SK-N-SH treated with all-trans-retinoic acid at 6 μM for 48 hours (cell line): Measurements from ENCODE around the gene MAPRE2.

Experiments used
- ARNTL ChIP-seq: fragments of 450-650 bp; formaldehyde crosslinking; IDR thresholded peaks from 2 replicates; pipeline ENCODE4 v1.5.0; 2020; ENCODE audit warnings: low read depth, mild to moderate bottlenecking, moderate library complexity, borderline replicate concordance
- CSDC2 ChIP-seq: fragments of 250-450 bp; sonication (Bioruptor Pico); IDR thresholded peaks from 2 replicates; pipeline ENCODE4 v1.5.0; 2020; ENCODE audit warnings: mild to moderate bottlenecking, moderate library complexity
- CSRNP3 ChIP-seq: fragments of 250-450 bp; sonication (Bioruptor Pico); IDR thresholded peaks from 2 replicates; pipeline ENCODE4 v1.5.1; 2021; ENCODE audit warnings: mild to moderate bottlenecking, moderate library complexity
- PATZ1 ChIP-seq: fragments of 250-450 bp; sonication (Bioruptor Pico); IDR thresholded peaks from 2 replicates; pipeline ENCODE4 v1.8.0; 2020; ENCODE audit warnings: mild to moderate bottlenecking, moderate library complexity, borderline replicate concordance
- PPARA ChIP-seq: fragments of 250-450 bp; sonication (Bioruptor Pico); IDR thresholded peaks from 2 replicates; pipeline ENCODE4 v1.5.0; 2020; ENCODE audit warnings: mild to moderate bottlenecking, borderline replicate concordance
- TCF4 ChIP-seq: fragments of 250-450 bp; sonication (Bioruptor Pico); IDR thresholded peaks from 2 replicates; pipeline ENCODE4 v1.8.0; 2021; ENCODE audit warnings: mild to moderate bottlenecking, moderate library complexity, borderline replicate concordance
- ZC3H10 ChIP-seq: fragments of 250-450 bp; sonication (Bioruptor Pico); IDR thresholded peaks from 2 replicates; pipeline ENCODE4 v1.5.1; 2021; ENCODE audit warnings: mild to moderate bottlenecking, moderate library complexity
- ZFP30 ChIP-seq: fragments of 450-650 bp; formaldehyde crosslinking; IDR thresholded peaks from 2 replicates; pipeline ENCODE4 v1.5.0; 2022; ENCODE audit warnings: mild to moderate bottlenecking, moderate library complexity
- ZNF565 ChIP-seq: fragments of 450-650 bp; formaldehyde crosslinking; conservative IDR thresholded peaks from 2 replicates; pipeline ENCODE4 v1.5.0; 2020; ENCODE audit warnings: low read depth, mild to moderate bottlenecking, moderate library complexity
- ZNF70 ChIP-seq: fragments of 450-650 bp; formaldehyde crosslinking; IDR thresholded peaks from 2 replicates; pipeline ENCODE4 v1.5.0; 2020; ENCODE audit warnings: mild to moderate bottlenecking, moderate library complexity
- TF ChIP-seq, protein P1 (sequence below): fragments of 250-450 bp; sonication (Bioruptor Pico); IDR thresholded peaks from 2 replicates; pipeline ENCODE4 v1.5.1; 2020; ENCODE audit warnings: low read depth, mild to moderate bottlenecking, moderate library complexity
- TF ChIP-seq, protein P2 (sequence below): fragments of 250-450 bp; sonication (Bioruptor Pico); IDR thresholded peaks from 2 replicates; pipeline ENCODE4 v1.5.0; 2020; ENCODE audit warnings: mild to moderate bottlenecking, moderate library complexity

- TF ChIP-seq ZC3H10 (CRISPR knock-in tag) (no peak), PPARA (CRISPR knock-in tag) (no peak), ZFP30 (CRISPR knock-in tag) (no peak), PATZ1 (CRISPR knock-in tag) (no peak), ZNF70 (CRISPR knock-in tag) (no peak), ZNF565 (CRISPR knock-in tag) (no peak), CSRNP3 (CRISPR knock-in tag) (no peak), TCF4 (CRISPR knock-in tag) (no peak), ARNTL (no peak), CSDC2 (CRISPR knock-in tag) (no peak)
- TF ChIP-seq, protein P1, sequence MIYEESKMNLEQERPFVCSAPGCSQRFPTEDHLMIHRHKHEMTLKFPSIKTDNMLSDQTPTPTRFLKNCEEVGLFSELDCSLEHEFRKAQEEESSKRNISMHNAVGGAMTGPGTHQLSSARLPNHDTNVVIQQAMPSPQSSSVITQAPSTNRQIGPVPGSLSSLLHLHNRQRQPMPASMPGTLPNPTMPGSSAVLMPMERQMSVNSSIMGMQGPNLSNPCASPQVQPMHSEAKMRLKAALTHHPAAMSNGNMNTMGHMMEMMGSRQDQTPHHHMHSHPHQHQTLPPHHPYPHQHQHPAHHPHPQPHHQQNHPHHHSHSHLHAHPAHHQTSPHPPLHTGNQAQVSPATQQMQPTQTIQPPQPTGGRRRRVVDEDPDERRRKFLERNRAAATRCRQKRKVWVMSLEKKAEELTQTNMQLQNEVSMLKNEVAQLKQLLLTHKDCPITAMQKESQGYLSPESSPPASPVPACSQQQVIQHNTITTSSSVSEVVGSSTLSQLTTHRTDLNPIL (CRISPR knock-in tag) = no peak
- TF ChIP-seq, protein P2, sequence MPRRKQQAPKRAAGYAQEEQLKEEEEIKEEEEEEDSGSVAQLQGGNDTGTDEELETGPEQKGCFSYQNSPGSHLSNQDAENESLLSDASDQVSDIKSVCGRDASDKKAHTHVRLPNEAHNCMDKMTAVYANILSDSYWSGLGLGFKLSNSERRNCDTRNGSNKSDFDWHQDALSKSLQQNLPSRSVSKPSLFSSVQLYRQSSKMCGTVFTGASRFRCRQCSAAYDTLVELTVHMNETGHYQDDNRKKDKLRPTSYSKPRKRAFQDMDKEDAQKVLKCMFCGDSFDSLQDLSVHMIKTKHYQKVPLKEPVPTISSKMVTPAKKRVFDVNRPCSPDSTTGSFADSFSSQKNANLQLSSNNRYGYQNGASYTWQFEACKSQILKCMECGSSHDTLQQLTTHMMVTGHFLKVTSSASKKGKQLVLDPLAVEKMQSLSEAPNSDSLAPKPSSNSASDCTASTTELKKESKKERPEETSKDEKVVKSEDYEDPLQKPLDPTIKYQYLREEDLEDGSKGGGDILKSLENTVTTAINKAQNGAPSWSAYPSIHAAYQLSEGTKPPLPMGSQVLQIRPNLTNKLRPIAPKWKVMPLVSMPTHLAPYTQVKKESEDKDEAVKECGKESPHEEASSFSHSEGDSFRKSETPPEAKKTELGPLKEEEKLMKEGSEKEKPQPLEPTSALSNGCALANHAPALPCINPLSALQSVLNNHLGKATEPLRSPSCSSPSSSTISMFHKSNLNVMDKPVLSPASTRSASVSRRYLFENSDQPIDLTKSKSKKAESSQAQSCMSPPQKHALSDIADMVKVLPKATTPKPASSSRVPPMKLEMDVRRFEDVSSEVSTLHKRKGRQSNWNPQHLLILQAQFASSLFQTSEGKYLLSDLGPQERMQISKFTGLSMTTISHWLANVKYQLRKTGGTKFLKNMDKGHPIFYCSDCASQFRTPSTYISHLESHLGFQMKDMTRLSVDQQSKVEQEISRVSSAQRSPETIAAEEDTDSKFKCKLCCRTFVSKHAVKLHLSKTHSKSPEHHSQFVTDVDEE = no peak
Observed at GRCh38 chr18:35143622-35144596, 102.7 kb downstream of the MAPRE2 start.
